ENCODE results near the gene NDOR1. TPM values are rescaled to one million over a fixed set of nuclear protein-coding genes. Genes with fewer than 3 reads are reported as not detected.
A peak's percentile ranks its signal among the peaks of the same experiment; 100 is the strongest.
"Not testable (repeated sequence)": the region's sequence is repeated elsewhere in the genome, so short reads cannot be mapped to it uniquely, and the experiment has no call there.

Gene NDOR1
- total RNA-seq, 1 donor from 2014 or later: 27.0 TPM

- no peak for DNase-seq (ENCODE audit: low spot score in 2 of 2)
- peaks cover 1 to 19% of the 10 kb centered on the region in 2 donors for H3K4me1 ChIP-seq
- no peaks in the 10 kb centered on the region for H3K36me3 ChIP-seq
- no peaks in the 10 kb centered on the region for H3K27me3 ChIP-seq
- no peak for TF ChIP-seq CTCF (IDR thresholded peaks at IDR 0.05)
- no peaks in the 10 kb centered on the region for H3K9me3 ChIP-seq
- H3K4me3 ChIP-seq: no peak overlapping the region
- H3K27ac ChIP-seq: no peak overlapping the region
- intact Hi-C loops (cut with DNase I): no loop called here
Observed at GRCh38 chr9:137236936-137237421, 31.5 kb downstream of the NDOR1 start.

GRCh38 chr9:137237759-137238726 lies 32.5 kb downstream of the NDOR1 start:
- no peak for TF ChIP-seq CTCF (IDR thresholded peaks at IDR 0.05)
- no peak for DNase-seq (ENCODE audit: low spot score in 2 of 2)
- H3K27me3 ChIP-seq: no peaks in the 10 kb centered on the region
- no peaks in the 10 kb centered on the region for H3K9me3 ChIP-seq
- intact Hi-C loops (cut with DNase I): no loop called here
- peaks cover 12 to 29% of the 10 kb centered on the region in 2 donors for H3K4me1 ChIP-seq
- H3K27ac ChIP-seq: no peak overlapping the region
- H3K36me3 ChIP-seq: peaks cover 9 to 10% of the 10 kb centered on the region in 2 donors
- H3K4me3 ChIP-seq: no peak overlapping the region

GRCh38 chr9:137239541-137240200 lies 34.2 kb downstream of the NDOR1 start:
- intact Hi-C loops (cut with DNase I): loop anchor here (1.0 kb wide), 3 partner anchors 16 to 51 kb away; partner anchors contain the start of genes ANAPC2, SSNA1 and TPRN
- Histone ChIP-seq H3K4me1 (peaks cover 13 to 31% of the 10 kb centered on the region in 2 donors), H3K4me3 (peak overlapping the region; percentile 51 to 73), H3K27ac (peak overlapping the region; percentile 85 to 88), H3K36me3 (peaks cover 14 to 20% of the 10 kb centered on the region in 2 donors)
- not testable (repeated sequence) for DNase-seq (ENCODE audit: low spot score in 2 of 2); H3K27me3 ChIP-seq; H3K9me3 ChIP-seq

- Histone ChIP-seq H3K27ac (peak overlapping the region; percentile 85 to 88), H3K9me3 (no peaks in the 10 kb centered on the region), H3K36me3 (peaks cover 14 to 20% of the 10 kb centered on the region in 2 donors), H3K27me3 (no peaks in the 10 kb centered on the region), H3K4me1 (peaks cover 13 to 31% of the 10 kb centered on the region in 2 donors), H3K4me3 (peak overlapping the region; percentile 51 to 73)
- intact Hi-C loops (cut with DNase I): loop anchor here (1.0 kb wide), 3 partner anchors 17 to 52 kb away; partner anchors contain the start of genes ANAPC2, SSNA1 and TPRN
- peak in 1 of 2 donors; percentile 85 for DNase-seq (ENCODE audit: low spot score in 2 of 2)
- peak in 1 of 3 experiments; percentile 31 for TF ChIP-seq CTCF (IDR thresholded peaks at IDR 0.05)
Observed at GRCh38 chr9:137240318-137240840, 34.9 kb downstream of the NDOR1 start.

GRCh38 chr9:137240841-137241489 lies 35.5 kb downstream of the NDOR1 start, which contains the start of gene TUBB4B:
TSS of gene TUBB4B (plus strand) at chr9:137241287. CDS start at chr9:137241361, 74 bp downstream.
- Histone ChIP-seq H3K4me1 (peaks cover 13 to 28% of the 10 kb centered on the region in 2 donors), H3K9me3 (no peaks in the 10 kb centered on the region), H3K27me3 (no peaks in the 10 kb centered on the region), H3K4me3 (peak within 1 kb of the TSS; percentile 81 to 93), H3K36me3 (peaks cover 14 to 20% of the 10 kb centered on the region in 2 donors), H3K27ac (peak within 1 kb of the TSS; percentile 88 to 90)
- TF ChIP-seq CTCF (IDR thresholded peaks at IDR 0.05): peak in 1 of 3 experiments; percentile 33
- intact Hi-C loops (cut with DNase I): loop anchor here (1.0 kb wide), 5 partner anchors 14 to 53 kb away; partner anchors contain the start of genes ANAPC2, NDOR1, NELFB and SSNA1
- peak; percentile 99 to 100 for DNase-seq (ENCODE audit: low spot score in 2 of 2)

Data from ascending aorta (tissue), 2 donors.